Endothelial cell of umbilical vein (primary cell): ENCODE results near the gene NDUFA11. TPM values are rescaled to one million over a fixed set of nuclear protein-coding genes. Genes with fewer than 3 reads are reported as not detected.

Experiments
- BruUV-seq: library from RNA; stranded (reverse); fragments of 400-500 nt; replicated peaks from 2 replicates; lab custom pipeline; 2021; lab: Mats Ljungman, UMichigan
- CTCF ChIA-PET: fragments of 300-600, 350-600 bp; sonication (Branson Sonifier 250); formaldehyde crosslinking; loops from one replicate; lab custom pipeline; 2021; ENCODE audit warnings: antibody characterized with exemption, inconsistent platforms; lab: Charles Lee
- POLR2A ChIA-PET: fragments of 300-600, 350-600 bp; sonication (Branson Sonifier 250); formaldehyde crosslinking; loops from one replicate; lab custom pipeline; 2021; ENCODE audit warnings: antibody characterized with exemption, inconsistent platforms; lab: Charles Lee
- DNase-seq: peaks from one replicate; pipeline ENCODE4 v3.0.0-alpha.2; 2011; ENCODE audit warnings: low read depth, low spot score
- FAIRE-seq: peaks from 2 replicates; lab custom pipeline; 2011; peaks lifted over from hg19 to GRCh38; lab: Jason Lieb, UNC
- H2AFZ ChIP-seq: 2 replicates; pipeline ENCODE4 v1.6.0; 2012; ENCODE audit warnings: low read depth, low read length, control low read depth, inconsistent platforms
- H3K27ac ChIP-seq: 2 replicates; pipeline ENCODE4 v1.5.1; 2011; ENCODE audit warnings: low read depth, mild to moderate bottlenecking, control low read depth, low read length, moderate library complexity; ENCODE audit not compliant: insufficient read depth
- H3K27me3 ChIP-seq, 2 experiments: 2 replicates each; pipeline versions ENCODE4 v1.6.0 to v1.6.1; 2011; ENCODE audit warnings: low read length in 2 of 2, mixed read lengths in 1 of 2; ENCODE audit not compliant: control insufficient read depth in 2 of 2, insufficient read depth in 2 of 2
- H3K36me3 ChIP-seq, 2 experiments: 2 replicates in 1 of 2; 3 replicates in 1 of 2; pipeline ENCODE4 v1.5.1; 2011; ENCODE audit warnings: low read length in 2 of 2, mild to moderate bottlenecking in 1 of 2, moderate library complexity in 1 of 2; ENCODE audit not compliant: control insufficient read depth in 2 of 2, insufficient read depth in 2 of 2; ENCODE audit errors: extremely low read depth in 1 of 2
- H3K4me1 ChIP-seq: 3 replicates; pipeline ENCODE4 v1.5.1; 2011; ENCODE audit warnings: mild to moderate bottlenecking, low read length; ENCODE audit not compliant: control insufficient read depth, insufficient read depth; ENCODE audit errors: extremely low read depth
- H3K4me2 ChIP-seq: 2 replicates; pipeline ENCODE4 v1.6.1; 2011; ENCODE audit warnings: low read length, control low read depth, mixed read lengths; ENCODE audit not compliant: insufficient read depth
- H3K4me3 ChIP-seq, 3 experiments: fragments of 200-600 bp in 1 of 3; sonication (generic), shearing (Covaris generic) in 1 of 3; replicated peaks in 1 of 3; 2 replicates each; pipeline ENCODE4 v1.5.1; 2011 to 2016; ENCODE audit warnings: control low read depth in 3 of 3, low read length in 3 of 3, mild to moderate bottlenecking in 2 of 3, inconsistent platforms in 1 of 3, low read depth in 1 of 3, moderate library complexity in 1 of 3; ENCODE audit not compliant: insufficient read depth in 1 of 3
- H3K79me2 ChIP-seq: 2 replicates; pipeline ENCODE4 v1.6.0; 2012; ENCODE audit warnings: low read length, inconsistent platforms; ENCODE audit not compliant: control insufficient read depth, insufficient read depth
- H3K9ac ChIP-seq: replicated peaks from 2 replicates; pipeline ENCODE3; 2011; ENCODE audit warnings: low read length, control low read depth; ENCODE audit not compliant: insufficient read depth; ENCODE audit errors: extremely low read depth
- H3K9me1 ChIP-seq: replicated peaks from 3 replicates; pipeline ENCODE4 v1.6.0; 2011; ENCODE audit warnings: mild to moderate bottlenecking, low read length; ENCODE audit not compliant: control insufficient read depth, insufficient read depth; ENCODE audit errors: extremely low read depth
- H3K9me3 ChIP-seq: replicated peaks from 2 replicates; pipeline ENCODE4 v1.5.1; 2012; ENCODE audit warnings: low read length, inconsistent platforms; ENCODE audit not compliant: control insufficient read depth, insufficient read depth
- H4K20me1 ChIP-seq: replicated peaks from 2 replicates; pipeline ENCODE3; 2011; ENCODE audit warnings: mild to moderate bottlenecking, low read length; ENCODE audit not compliant: control insufficient read depth, insufficient read depth; ENCODE audit errors: extremely low read depth
- FOS ChIP-seq: IDR thresholded peaks from 2 replicates; pipeline ENCODE4 v1.6.1; 2011; ENCODE audit warnings: mild to moderate bottlenecking, low read length, moderate library complexity, borderline replicate concordance; ENCODE audit not compliant: insufficient read depth
- JUN ChIP-seq: IDR thresholded peaks from 2 replicates; pipeline ENCODE4 v1.6.1; 2011; ENCODE audit warnings: borderline replicate concordance, low read depth; ENCODE audit not compliant: insufficient read length, insufficient read depth
- dilution Hi-C: fragments of 300-500 bp; cut with MboI; formaldehyde crosslinking; loops from one replicate; pipeline ENCODE4 v1.15.0; 2019; ENCODE audit warnings: low sequenced_read_pairs; ENCODE audit not compliant: extremely low pct_ligation_motif_present
- intact Hi-C: fragments of 100-400 bp; cut with micrococcal nuclease; formaldehyde crosslinking; loops from one replicate; pipeline ENCODE4 v1.10.0; 2022
- polyA plus RNA-seq, 4 experiments: library from polyadenylated mRNA; depleted of rRNA in 3 of 4; stranded (reverse) in 3 of 4; unstranded in 1 of 4; fragments of >200 nt; gene quantifications; 2 replicates each; pipeline versions ENCODE4 v1.2.1 to v1.2.3, GENCODE V29; 2011 to 2012; ENCODE audit warnings: missing spikeins in 1 of 4
- total RNA-seq: library from RNA; stranded (reverse); gene quantifications from 2 replicates; pipeline ENCODE4 v1.2.3, GENCODE V29; 2021

The NDUFA11 gene
- total and polyA plus RNA-seq, 2 donors (not counting 3 experiments of a cell fraction or from before 2014, with no cell fraction given): 281 to 876 TPM

DNA sequence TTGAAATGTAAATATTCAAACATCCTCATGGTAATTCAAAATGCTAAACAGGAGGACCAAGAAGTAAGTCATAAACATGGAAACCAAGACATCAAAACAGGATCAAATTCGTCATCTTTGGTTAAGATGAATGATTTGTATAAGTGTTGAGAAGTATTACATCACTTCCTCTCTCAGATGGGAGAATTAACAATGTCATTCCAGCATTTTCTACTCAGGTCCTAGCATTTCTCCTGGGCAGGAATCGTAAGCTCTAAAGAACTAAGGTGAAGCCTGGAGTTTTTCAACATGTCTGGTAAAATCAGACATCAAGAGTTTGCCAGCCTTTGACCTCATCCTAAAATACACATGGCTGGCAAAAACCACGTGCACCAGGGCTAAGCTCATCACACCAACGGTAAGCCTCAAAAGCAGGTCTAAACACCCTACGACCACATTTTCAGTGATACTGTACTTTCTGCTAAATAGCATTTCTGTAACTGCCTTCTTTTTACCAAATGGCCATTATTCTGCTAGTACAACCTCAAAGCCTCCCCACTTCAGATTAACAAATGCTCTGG, 49.5 kb upstream of the NDUFA11 start:
- peak overlapping the region; percentile 46 for H3K27ac ChIP-seq
- no peaks in the 10 kb centered on the region for H4K20me1 ChIP-seq
- no TSS peak for BruUV-seq
- H3K4me3 ChIP-seq: no peak overlapping the region
- TF ChIP-seq JUN: peak; percentile 63
- no peak for TF ChIP-seq FOS
- ChIA-PET CTCF (interaction anchor here (0.8 to 7.2 kb wide), 6 partner anchors 14 to 69 kb away, joined by 3 to 46 read pairs (median 3); no protein-coding TSS in a partner anchor), POLR2A (no interaction called here)
- H3K36me3 ChIP-seq: peaks cover 0 to 4% of the 10 kb centered on the region in 2 experiments
- no peak overlapping the region for H2AFZ ChIP-seq
- H3K79me2 ChIP-seq: peaks cover 88% of the 10 kb centered on the region
- intact Hi-C loops: no loop called here
- H3K4me2 ChIP-seq: no peak overlapping the region
- peaks cover 41% of the 10 kb centered on the region for H3K4me1 ChIP-seq
- H3K9me1 ChIP-seq: no peaks in the 10 kb centered on the region
- H3K27me3 ChIP-seq: no peaks in the 10 kb centered on the region
- H3K9ac ChIP-seq: no peak overlapping the region
- no peaks in the 10 kb centered on the region for H3K9me3 ChIP-seq
- FAIRE-seq (peak; percentile 26), DNase-seq (peak; percentile 31)
- dilution Hi-C loops: no loop called here

DNA sequence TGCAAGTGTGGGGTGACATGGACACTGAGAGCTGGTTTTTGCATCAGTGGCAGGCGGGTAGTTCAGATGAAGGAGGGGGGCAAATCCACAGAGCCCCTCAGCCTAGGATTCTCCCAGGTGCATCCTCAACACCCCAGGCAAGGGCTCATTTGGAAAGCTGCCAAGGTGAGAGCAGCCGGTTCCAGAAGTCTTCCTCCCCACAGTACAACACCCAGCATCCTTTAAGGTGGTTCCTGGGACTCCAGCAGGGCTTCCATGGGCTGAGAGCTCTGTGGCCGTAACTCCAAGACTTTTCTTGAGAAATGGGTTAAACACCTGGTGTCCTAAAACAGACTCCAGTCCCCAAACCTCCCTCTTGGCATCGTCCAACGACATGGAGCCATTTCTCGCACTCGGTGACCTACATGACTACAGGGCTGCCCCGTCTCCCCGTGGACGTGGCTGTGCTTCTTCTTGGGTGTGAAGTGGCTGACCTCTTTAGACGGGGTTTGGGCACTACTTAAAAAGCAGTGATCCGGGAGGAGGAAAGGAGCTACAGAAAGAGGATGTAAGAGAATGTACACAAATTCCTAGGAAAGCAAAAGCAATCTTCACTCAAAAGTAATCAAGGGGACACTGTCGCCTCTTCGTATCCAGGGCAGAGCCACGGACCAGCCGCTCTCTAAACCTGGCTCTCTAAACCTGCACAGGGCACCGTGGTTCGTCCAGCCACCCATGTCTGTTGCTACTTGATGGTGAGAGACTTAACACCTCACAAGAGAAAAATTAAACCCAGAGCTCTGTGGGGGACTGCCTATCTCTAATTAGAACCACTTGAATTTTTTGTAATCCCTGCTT, 48.8 kb upstream of the NDUFA11 start:
- no peaks in the 10 kb centered on the region for H3K9me1 ChIP-seq
- H3K36me3 ChIP-seq: peaks cover 0 to 4% of the 10 kb centered on the region in 2 experiments
- peak overlapping the region; percentile 36 for H3K27ac ChIP-seq
- H3K4me2 ChIP-seq: no peak overlapping the region
- ChIA-PET CTCF (interaction anchor here (0.8 to 7.2 kb wide), 8 partner anchors 10 to 148 kb away, joined by 3 to 46 read pairs (median 3); no protein-coding TSS in a partner anchor), POLR2A (no interaction called here)
- no peak overlapping the region for H2AFZ ChIP-seq
- H3K4me3 ChIP-seq: no peak overlapping the region
- dilution Hi-C loops (no loop called here), intact Hi-C loops (no loop called here)
- FAIRE-seq: no peak
- DNase-seq: no peak
- peaks cover 41% of the 10 kb centered on the region for H3K4me1 ChIP-seq
- H3K9me3 ChIP-seq: no peaks in the 10 kb centered on the region
- H3K9ac ChIP-seq: no peak overlapping the region
- peaks cover 83% of the 10 kb centered on the region for H3K79me2 ChIP-seq
- TF ChIP-seq JUN: no peak
- H3K27me3 ChIP-seq: no peaks in the 10 kb centered on the region
- BruUV-seq: no TSS peak
- H4K20me1 ChIP-seq: no peaks in the 10 kb centered on the region
